K562 (cell line): ENCODE results near the gene YAE1. TPM values are rescaled to one million over a fixed set of nuclear protein-coding genes. Genes with fewer than 3 reads are reported as not detected.

ENCODE experiments used
- CEBPB ChIP-seq: fragments of 450-650 bp; IDR thresholded peaks from 2 replicates; pipeline ENCODE4 v1.6.1; 2016; ENCODE audit warnings: missing genetic modification characterization, missing compliant biosample characterization
- CHD4 ChIP-seq: fragments of 200-600 bp; sonication (generic); IDR thresholded peaks from 3 replicates; pipeline ENCODE4 v1.6.1; 2012; ENCODE audit warnings: low read depth, mild to moderate bottlenecking, mixed read lengths, low read length, inconsistent platforms; ENCODE audit not compliant: insufficient read depth, insufficient replicate concordance, poor library complexity, severe bottlenecking
- HDAC8 ChIP-seq: fragments of 450-650 bp; IDR thresholded peaks from 2 replicates; pipeline ENCODE4 v1.6.1; 2016; ENCODE audit warnings: mild to moderate bottlenecking, missing genetic modification characterization, moderate library complexity, missing compliant biosample characterization
- HINFP ChIP-seq: fragments of 450-650 bp; conservative IDR thresholded peaks from 2 replicates; pipeline ENCODE4 v1.6.1; 2016; ENCODE audit warnings: missing genetic modification characterization, low read depth, mild to moderate bottlenecking, control low read depth, missing compliant biosample characterization
- KDM2B ChIP-seq: fragments of 250-450 bp; sonication (Bioruptor Pico); IDR thresholded peaks from 2 replicates; pipeline ENCODE4 v1.8.0; 2021; ENCODE audit warnings: mild to moderate bottlenecking, moderate library complexity
- LARP7 ChIP-seq: fragments of 450-650 bp; IDR thresholded peaks from 2 replicates; pipeline ENCODE4 v1.6.1; 2016
- MIER1 ChIP-seq: fragments of 450-650 bp; IDR thresholded peaks from 2 replicates; pipeline ENCODE4 v1.6.1; 2016; ENCODE audit warnings: antibody characterized with exemption, mild to moderate bottlenecking, low read depth
- NBN ChIP-seq: fragments of 450-650 bp; IDR thresholded peaks from 2 replicates; pipeline ENCODE4 v1.6.1; 2016; ENCODE audit warnings: low read depth, mild to moderate bottlenecking
- PREB ChIP-seq: sonication (generic); formaldehyde crosslinking; IDR thresholded peaks from 2 replicates; pipeline ENCODE4 v1.8.1; 2023; ENCODE audit warnings: mild to moderate bottlenecking, missing genetic modification reagents
- RAD51 ChIP-seq: fragments of 450-650 bp; IDR thresholded peaks from 2 replicates; pipeline ENCODE4 v1.7.1; 2016; ENCODE audit warnings: low read depth, mild to moderate bottlenecking, borderline replicate concordance
- REST ChIP-seq, 2 experiments: fragments of 450-650 bp; formaldehyde crosslinking in 1 of 2; IDR thresholded peaks; 2 replicates each; pipeline versions ENCODE4 v1.4.0 to v1.6.1; 2014 to 2020; ENCODE audit warnings: mild to moderate bottlenecking in 2 of 2, borderline replicate concordance in 1 of 2, low read depth in 1 of 2
- SETDB1 ChIP-seq: IDR thresholded peaks from one replicate; pipeline ENCODE4 v1.6.1; 2012; ENCODE audit warnings: low read length, control low read depth, inconsistent platforms
- WHSC1 ChIP-seq: IDR thresholded peaks from one replicate; pipeline ENCODE4 v1.6.1; 2012; ENCODE audit warnings: low read length, control low read depth, inconsistent platforms
- ZNF324 ChIP-seq: fragments of 250-450 bp; sonication (Bioruptor Pico); IDR thresholded peaks from 2 replicates; pipeline ENCODE4 v1.4.0; 2020; ENCODE audit warnings: mild to moderate bottlenecking
- ZNF79 ChIP-seq: fragments of 250-450 bp; sonication (Bioruptor Pico); IDR thresholded peaks from 2 replicates; pipeline ENCODE4 v1.4.0; 2020; ENCODE audit warnings: low read depth, mild to moderate bottlenecking, moderate library complexity
- polyA plus RNA-seq, 8 experiments: library from polyadenylated mRNA; depleted of rRNA in 4 of 8; stranded (reverse) in 5 of 8; unstranded in 3 of 8; fragments of >200 nt; fragmentation: Nextera tagmentation in 2 of 8; fragmentation: Illumina TruSeq in 1 of 8; extraction: Ambion mirVana in 2 of 8; extraction: Trizol in 1 of 8; gene quantifications; 2 replicates each; pipeline versions ENCODE4 v1.2.1 to v1.2.3, GENCODE V29; 2011 to 2014; ENCODE audit warnings: inconsistent platforms in 1 of 8, missing spikeins in 1 of 8
- total RNA-seq, 7 experiments: library from RNA; depleted of rRNA in 6 of 7; stranded (reverse); fragments of >200 nt in 6 of 7; fragmentation: Illumina TruSeq in 2 of 7; extraction: Trizol in 2 of 7; gene quantifications; 2 replicates each; pipeline versions ENCODE4 v1.2.1 to v1.2.3, GENCODE V29; 2011 to 2021; ENCODE audit warnings: low replicate concordance in 1 of 7
- TF ChIP-seq, protein P1 (sequence below), 2 experiments: fragments of 450-650 bp in 1 of 2; sonication (generic) in 1 of 2; formaldehyde crosslinking in 1 of 2; IDR thresholded peaks in 1 of 2; conservative IDR thresholded peaks in 1 of 2; 2 replicates each; pipeline versions ENCODE4 v1.6.1 to v1.8.1; 2016 to 2023; ENCODE audit warnings: mild to moderate bottlenecking in 2 of 2, moderate library complexity in 2 of 2, inconsistent platforms in 1 of 2, missing genetic modification reagents in 1 of 2

YAE1 gene
- total and polyA plus RNA-seq, 9 of the 15 experiments (the other 6 are each of a cell fraction or from before 2014, with no cell fraction given): 15.2 to 63.4 (median 30.1) TPM

DNA sequence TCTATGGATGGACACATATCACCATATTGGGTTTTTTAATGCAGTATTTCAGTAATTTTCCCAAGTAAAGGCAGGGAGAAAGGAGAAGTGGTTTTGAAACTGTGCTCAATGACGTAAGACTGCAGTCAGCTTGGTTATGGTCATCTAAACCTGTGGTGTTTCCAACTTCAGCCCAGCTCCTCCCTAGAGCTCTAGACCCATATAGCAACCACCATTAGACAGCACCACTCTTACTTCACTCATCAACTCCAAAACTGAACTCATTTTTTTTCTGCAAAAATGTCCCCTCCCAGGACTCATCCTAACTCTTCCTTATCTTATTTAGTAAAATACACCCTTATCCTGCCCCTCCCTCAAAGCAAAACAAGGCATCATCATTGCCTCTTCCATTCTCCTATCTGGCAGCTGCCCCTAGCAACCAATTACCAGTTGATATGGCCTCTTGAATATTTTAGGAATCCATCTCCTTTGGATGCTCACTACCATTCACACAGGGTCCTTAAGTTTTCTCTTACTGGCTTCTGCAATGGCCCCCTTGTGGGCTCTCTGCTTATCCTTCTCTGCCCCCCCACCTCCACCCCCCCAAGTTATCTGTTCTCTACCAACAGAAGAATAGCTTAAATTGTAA lies 55.7 kb downstream of the YAE1 start (continued):
- TF ChIP-seq REST (IDR thresholded peaks at IDR 0.05; ENCODE audit: borderline replicate concordance) (no peak), REST (CRISPR knock-in tag; IDR thresholded peaks at IDR 0.05; ENCODE audit: low read depth) (no peak), HDAC8 (tag) (no peak), MIER1 (no peak), ZNF79 (no peak), CEBPB (peak; percentile 25; the same call in 1 of the 2 replicates), PREB (CRISPR knock-in tag) (no peak), KDM2B (CRISPR knock-in tag) (no peak), WHSC1 (no peak), ZNF324 (no peak), CHD4 (no peak), RAD51 (no peak), NBN (no peak), LARP7 (no peak), SETDB1 (no peak), HINFP (tag) (no peak)
- TF ChIP-seq, protein P1, sequence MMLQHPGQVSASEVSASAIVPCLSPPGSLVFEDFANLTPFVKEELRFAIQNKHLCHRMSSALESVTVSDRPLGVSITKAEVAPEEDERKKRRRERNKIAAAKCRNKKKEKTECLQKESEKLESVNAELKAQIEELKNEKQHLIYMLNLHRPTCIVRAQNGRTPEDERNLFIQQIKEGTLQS (IDR thresholded peaks at IDR 0.05): peak; percentile 69
- TF ChIP-seq, protein P1 (CRISPR knock-in tag; conservative IDR thresholded peaks at IDR 0.05): no peak
